IPS-18a (cell line): ENCODE data around the gene TNIK.

Experiments
- H3K27ac ChIP-seq: one replicate; pipeline ENCODE4 v1.5.1; 2013; ENCODE audit warnings: low read length
- H3K27me3 ChIP-seq: one replicate; pipeline ENCODE4 v1.6.1; 2013; ENCODE audit warnings: mild to moderate bottlenecking, low read length; ENCODE audit not compliant: control insufficient read depth, insufficient read depth
- H3K36me3 ChIP-seq: one replicate; pipeline ENCODE4 v1.6.1; 2013; ENCODE audit warnings: low read depth, low read length; ENCODE audit not compliant: control insufficient read depth
- H3K4me1 ChIP-seq: one replicate; pipeline ENCODE4 v1.6.1; 2013; ENCODE audit warnings: low read depth, low read length; ENCODE audit not compliant: control insufficient read depth
- H3K4me3 ChIP-seq: one replicate; pipeline ENCODE4 v1.5.1; 2013; ENCODE audit warnings: low read length
- H3K9ac ChIP-seq: one replicate; pipeline ENCODE4 v1.6.1; 2013; ENCODE audit warnings: mild to moderate bottlenecking, low read length, moderate library complexity
- H3K9me3 ChIP-seq: one replicate; pipeline ENCODE4 v1.6.1; 2013; ENCODE audit warnings: low read depth, low read length; ENCODE audit not compliant: control insufficient read depth

The TNIK gene

DNA sequence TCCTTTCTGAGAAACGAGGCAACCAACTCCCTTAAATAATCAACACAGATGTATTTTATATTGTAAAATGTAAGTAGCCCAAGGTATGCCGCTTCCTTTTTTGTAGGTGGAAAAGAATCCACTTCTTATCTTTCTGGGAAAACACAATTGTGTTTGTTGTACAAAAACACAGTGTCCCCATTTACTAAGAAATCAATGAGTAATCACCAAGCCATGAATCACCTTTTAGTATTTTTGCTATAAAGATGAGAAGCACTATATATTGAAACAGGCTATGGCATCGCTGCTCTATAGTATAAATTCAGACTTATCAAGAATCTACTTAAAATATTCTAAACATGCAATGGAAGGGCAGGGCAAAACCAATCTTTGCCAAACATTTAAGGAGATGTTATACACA lies 104.0 kb downstream of the TNIK start:
- no peaks in the 10 kb centered on the region for H3K27me3 ChIP-seq
- no peak overlapping the region for H3K9ac ChIP-seq
- H3K4me1 ChIP-seq, result peaks cover 23% of the 10 kb centered on the region
- H3K9me3 ChIP-seq, result no peaks in the 10 kb centered on the region
- H3K36me3 ChIP-seq, result no peaks in the 10 kb centered on the region
- no peak overlapping the region for H3K27ac ChIP-seq
- H3K4me3 ChIP-seq, result no peak overlapping the region

GRCh38 chr3:171354706-171355582 lies 105.3 kb downstream of the TNIK start:
- H3K4me3 ChIP-seq, result no peak overlapping the region
- peaks cover 23% of the 10 kb centered on the region for H3K4me1 ChIP-seq
- H3K9me3 ChIP-seq, result no peaks in the 10 kb centered on the region
- no peak overlapping the region for H3K9ac ChIP-seq
- H3K36me3 ChIP-seq, result no peaks in the 10 kb centered on the region
- no peaks in the 10 kb centered on the region for H3K27me3 ChIP-seq
- no peak overlapping the region for H3K27ac ChIP-seq

- Histone ChIP-seq H3K9me3 (no peaks in the 10 kb centered on the region), H3K27ac (no peak overlapping the region), H3K4me3 (no peak overlapping the region), H3K4me1 (peaks cover 23% of the 10 kb centered on the region), H3K9ac (no peak overlapping the region), H3K27me3 (no peaks in the 10 kb centered on the region), H3K36me3 (no peaks in the 10 kb centered on the region)
Observed at GRCh38 chr3:171354049-171354705, 106.0 kb downstream of the TNIK start.

DNA sequence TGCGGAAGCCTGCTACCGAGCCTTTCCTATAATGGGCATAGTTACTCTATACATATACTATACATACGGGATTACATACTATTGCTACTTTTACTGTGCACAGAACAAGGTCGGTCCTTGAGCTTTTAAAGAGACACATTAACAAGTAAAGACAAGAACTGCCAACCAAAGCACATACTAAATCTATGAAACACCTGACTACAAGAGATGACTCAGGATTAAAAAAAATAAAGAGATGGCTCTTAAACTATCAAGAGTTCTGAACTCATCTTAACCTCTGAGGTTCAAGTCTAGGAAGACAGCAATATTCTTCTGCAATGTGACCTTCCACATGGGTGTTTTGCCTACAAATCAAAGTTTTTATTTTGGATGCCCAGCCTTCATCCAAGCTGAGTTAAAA lies 106.8 kb downstream of the TNIK start:
- Histone ChIP-seq H3K27ac (no peak overlapping the region), H3K27me3 (no peaks in the 10 kb centered on the region), H3K4me3 (no peak overlapping the region), H3K36me3 (no peaks in the 10 kb centered on the region), H3K4me1 (peaks cover 23% of the 10 kb centered on the region), H3K9ac (no peak overlapping the region), H3K9me3 (no peaks in the 10 kb centered on the region)

DNA sequence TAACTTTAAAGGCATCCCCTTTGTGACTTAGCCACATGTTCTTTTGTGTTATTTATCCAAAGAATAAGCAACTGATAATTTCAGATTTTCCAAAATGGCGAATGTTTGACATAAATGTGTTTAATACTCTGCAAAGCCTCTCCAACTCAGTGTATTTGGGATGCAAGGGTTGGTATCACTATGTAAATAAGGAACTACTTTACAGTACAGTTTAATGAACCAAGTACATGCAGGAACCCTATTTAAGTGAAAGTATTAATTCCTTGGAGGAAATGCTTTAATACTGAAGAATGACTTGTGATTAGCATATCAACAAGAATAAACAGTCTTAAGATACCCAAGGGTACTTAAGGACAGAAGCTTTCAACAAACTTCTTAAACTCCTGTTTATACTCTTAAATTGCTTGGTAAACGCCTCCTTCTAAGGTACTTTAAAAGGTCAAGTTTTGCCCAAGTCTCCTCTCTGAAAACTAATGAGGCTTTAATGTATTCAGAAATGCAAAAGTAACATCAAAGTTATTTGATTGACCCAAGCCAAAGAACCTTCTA lies 107.7 kb downstream of the TNIK start:
- H3K27me3 ChIP-seq, result no peaks in the 10 kb centered on the region
- H3K36me3 ChIP-seq, result no peaks in the 10 kb centered on the region
- H3K9me3 ChIP-seq, result no peaks in the 10 kb centered on the region
- no peak overlapping the region for H3K27ac ChIP-seq
- no peak overlapping the region for H3K4me3 ChIP-seq
- no peak overlapping the region for H3K9ac ChIP-seq
- H3K4me1 ChIP-seq, result peaks cover 29% of the 10 kb centered on the region

DNA sequence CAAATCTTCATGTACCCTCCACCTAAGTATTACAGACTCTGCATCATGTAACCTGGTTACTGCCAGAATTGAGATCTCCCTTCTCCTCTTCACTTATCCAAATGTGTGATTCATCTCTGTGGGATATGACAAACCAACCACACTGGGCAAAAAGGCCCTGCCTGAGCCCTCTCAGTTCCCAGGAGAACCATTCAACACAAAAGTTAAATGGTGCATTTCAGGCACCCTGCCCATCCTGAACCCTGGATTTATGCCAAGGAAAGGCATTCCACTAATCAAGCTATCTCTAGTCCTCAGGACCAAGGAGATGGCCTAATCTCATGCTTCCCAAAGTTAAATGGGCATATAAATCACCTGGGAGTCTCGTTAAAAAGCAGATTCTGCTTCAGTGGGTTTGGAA lies 108.5 kb downstream of the TNIK start:
- H3K4me3 ChIP-seq, result no peak overlapping the region
- H3K27ac ChIP-seq, result no peak overlapping the region
- peaks cover 30% of the 10 kb centered on the region for H3K4me1 ChIP-seq
- no peaks in the 10 kb centered on the region for H3K36me3 ChIP-seq
- H3K27me3 ChIP-seq, result no peaks in the 10 kb centered on the region
- H3K9me3 ChIP-seq, result no peaks in the 10 kb centered on the region
- no peak overlapping the region for H3K9ac ChIP-seq

DNA sequence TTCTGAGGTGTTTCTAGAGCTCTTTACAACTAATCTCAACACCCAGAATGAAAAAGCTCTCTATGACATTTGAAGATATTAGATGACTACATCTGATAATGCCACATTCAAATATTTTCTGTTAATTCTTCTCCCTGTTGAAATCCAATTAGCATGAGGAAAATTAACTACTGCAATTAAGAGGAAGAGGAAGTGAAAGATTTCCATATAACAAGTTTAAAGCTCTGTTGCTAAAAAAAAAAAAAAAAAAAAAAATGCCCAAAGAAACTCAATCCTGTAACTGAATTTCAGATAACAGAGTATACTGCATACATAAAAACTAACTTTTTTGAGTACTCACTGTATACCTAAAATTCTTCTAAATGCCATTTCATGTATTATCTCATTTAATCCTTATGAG lies 109.8 kb downstream of the TNIK start:
- Histone ChIP-seq H3K9ac (no peak overlapping the region), H3K4me3 (no peak overlapping the region), H3K27me3 (no peaks in the 10 kb centered on the region), H3K27ac (no peak overlapping the region), H3K9me3 (no peaks in the 10 kb centered on the region), H3K4me1 (peaks cover 29% of the 10 kb centered on the region), H3K36me3 (no peaks in the 10 kb centered on the region)

DNA sequence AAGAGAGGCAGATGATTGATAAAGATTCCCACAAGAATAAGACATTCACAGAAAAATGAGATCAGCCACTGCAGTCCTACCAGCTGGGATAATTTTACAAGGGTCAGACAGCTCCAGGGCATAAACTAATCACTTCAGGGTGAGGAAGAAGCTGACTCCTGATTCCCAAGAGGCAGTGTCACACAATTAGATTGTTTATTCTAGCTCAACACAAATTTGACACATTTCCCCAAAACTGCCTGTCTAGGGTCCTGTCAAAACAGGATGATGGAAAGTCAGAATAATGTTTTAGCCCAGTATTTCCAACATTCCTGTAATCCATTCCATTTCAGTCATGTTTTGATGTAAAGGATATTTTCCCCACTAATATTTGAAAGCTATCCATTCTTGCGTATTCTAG lies 110.8 kb downstream of the TNIK start:
- peaks cover 28% of the 10 kb centered on the region for H3K4me1 ChIP-seq
- no peak overlapping the region for H3K27ac ChIP-seq
- no peaks in the 10 kb centered on the region for H3K36me3 ChIP-seq
- H3K27me3 ChIP-seq, result no peaks in the 10 kb centered on the region
- no peak overlapping the region for H3K9ac ChIP-seq
- H3K9me3 ChIP-seq, result no peaks in the 10 kb centered on the region
- no peak overlapping the region for H3K4me3 ChIP-seq

DNA sequence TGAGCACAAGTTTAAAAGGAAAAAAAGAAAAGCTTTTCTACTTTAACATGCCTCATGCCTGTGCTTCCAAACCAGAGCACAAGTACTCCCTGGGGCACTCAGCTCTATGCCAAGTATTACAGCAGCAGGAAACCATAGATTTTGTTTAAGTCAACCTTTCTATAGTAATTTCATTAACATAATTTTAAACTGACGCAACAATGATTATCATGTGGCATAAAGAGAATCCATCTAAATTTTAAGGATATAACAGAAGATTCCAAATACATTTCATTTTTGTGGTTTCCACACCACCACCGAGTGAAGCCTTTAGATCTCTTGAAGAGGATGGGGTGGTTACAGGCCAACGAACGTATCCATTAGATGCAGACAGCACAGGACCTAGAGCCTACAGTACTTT lies 112.1 kb downstream of the TNIK start:
- Histone ChIP-seq H3K27me3 (no peaks in the 10 kb centered on the region), H3K9ac (no peak overlapping the region), H3K36me3 (no peaks in the 10 kb centered on the region), H3K4me1 (peaks cover 28% of the 10 kb centered on the region), H3K9me3 (no peaks in the 10 kb centered on the region), H3K4me3 (no peak overlapping the region), H3K27ac (no peak overlapping the region)

GRCh38 chr3:171347301-171348039 lies 112.7 kb downstream of the TNIK start:
- H3K4me3 ChIP-seq, result no peak overlapping the region
- no peak overlapping the region for H3K9ac ChIP-seq
- H3K9me3 ChIP-seq, result no peaks in the 10 kb centered on the region
- no peaks in the 10 kb centered on the region for H3K27me3 ChIP-seq
- peaks cover 24% of the 10 kb centered on the region for H3K4me1 ChIP-seq
- no peaks in the 10 kb centered on the region for H3K36me3 ChIP-seq
- no peak overlapping the region for H3K27ac ChIP-seq

GRCh38 chr3:171346582-171347300 lies 113.5 kb downstream of the TNIK start:
- no peaks in the 10 kb centered on the region for H3K36me3 ChIP-seq
- H3K27ac ChIP-seq, result no peak overlapping the region
- H3K27me3 ChIP-seq, result no peaks in the 10 kb centered on the region
- peaks cover 19% of the 10 kb centered on the region for H3K4me1 ChIP-seq
- no peaks in the 10 kb centered on the region for H3K9me3 ChIP-seq
- no peak overlapping the region for H3K4me3 ChIP-seq
- H3K9ac ChIP-seq, result no peak overlapping the region
